Loucy (cell line): ENCODE data around the gene CRB3.

Experiments
- EZH2phosphoT487 ChIP-seq: fragments of 200-600 bp; IDR thresholded peaks from 2 replicates; pipeline ENCODE4 v1.6.1; 2018; ENCODE audit warnings: antibody characterized with exemption, mild to moderate bottlenecking, moderate library complexity, borderline replicate concordance
- TF ChIP-seq, protein P1 (sequence below): fragments of 200-600 bp; sonication (generic); conservative IDR thresholded peaks from 2 replicates; pipeline ENCODE4 v1.5.1; 2014; ENCODE audit warnings: mild to moderate bottlenecking, antibody characterized with exemption, low read length

DNA sequence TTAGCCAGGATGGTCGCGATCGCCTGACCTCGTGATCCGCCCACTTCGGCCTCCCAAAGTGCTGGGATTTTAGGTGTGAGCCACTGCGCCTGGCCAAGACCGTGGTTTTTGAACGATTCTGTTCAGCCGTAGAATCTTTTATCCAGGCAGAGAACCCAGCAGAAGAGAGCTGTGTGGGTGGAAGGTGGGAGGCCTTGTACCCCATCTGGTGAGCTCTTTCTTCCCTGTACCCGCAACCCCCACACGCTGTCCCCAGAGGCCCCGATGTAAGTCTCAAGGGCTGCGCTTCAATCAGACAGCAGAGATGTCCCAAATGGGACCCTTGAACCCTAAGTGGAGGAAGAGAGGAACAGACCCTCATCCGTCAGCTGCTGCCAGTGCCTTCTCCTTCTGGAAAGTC is 8.1 kb upstream of the CRB3 start:
- TF ChIP-seq, protein P1, sequence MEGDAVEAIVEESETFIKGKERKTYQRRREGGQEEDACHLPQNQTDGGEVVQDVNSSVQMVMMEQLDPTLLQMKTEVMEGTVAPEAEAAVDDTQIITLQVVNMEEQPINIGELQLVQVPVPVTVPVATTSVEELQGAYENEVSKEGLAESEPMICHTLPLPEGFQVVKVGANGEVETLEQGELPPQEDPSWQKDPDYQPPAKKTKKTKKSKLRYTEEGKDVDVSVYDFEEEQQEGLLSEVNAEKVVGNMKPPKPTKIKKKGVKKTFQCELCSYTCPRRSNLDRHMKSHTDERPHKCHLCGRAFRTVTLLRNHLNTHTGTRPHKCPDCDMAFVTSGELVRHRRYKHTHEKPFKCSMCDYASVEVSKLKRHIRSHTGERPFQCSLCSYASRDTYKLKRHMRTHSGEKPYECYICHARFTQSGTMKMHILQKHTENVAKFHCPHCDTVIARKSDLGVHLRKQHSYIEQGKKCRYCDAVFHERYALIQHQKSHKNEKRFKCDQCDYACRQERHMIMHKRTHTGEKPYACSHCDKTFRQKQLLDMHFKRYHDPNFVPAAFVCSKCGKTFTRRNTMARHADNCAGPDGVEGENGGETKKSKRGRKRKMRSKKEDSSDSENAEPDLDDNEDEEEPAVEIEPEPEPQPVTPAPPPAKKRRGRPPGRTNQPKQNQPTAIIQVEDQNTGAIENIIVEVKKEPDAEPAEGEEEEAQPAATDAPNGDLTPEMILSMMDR: no peak
- no peak for TF ChIP-seq EZH2phosphoT487
